ENCODE results near the gene ADAMTSL1. TPM values are rescaled to one million over a fixed set of nuclear protein-coding genes. Genes with fewer than 3 reads are reported as not detected.
"Not testable (repeated sequence)": the region's sequence is repeated elsewhere in the genome, so short reads cannot be mapped to it uniquely, and the experiment has no call there.

ADAMTSL1 gene
- total RNA-seq, 1 donor from 2014 or later, result 1.6 TPM

GRCh38 chr9:18923671-18924430 is 449.9 kb downstream of the ADAMTSL1 start:
- FAIRE-seq (no peak), DNase-seq (ENCODE audit: low read depth) (no peak)
- Histone ChIP-seq H3K27me3 (ENCODE audit: control insufficient read depth, insufficient read depth, low read length) (no peaks in the 10 kb centered on the region), H3K36me3 (ENCODE audit: control insufficient read depth, insufficient read depth, low read length) (no peaks in the 10 kb centered on the region), H3K4me3 (ENCODE audit: low read depth, low read length) (no peak overlapping the region)
- no peak for TF ChIP-seq CTCF (IDR thresholded peaks at IDR 0.05; ENCODE audit: insufficient read depth, low read length, severe bottlenecking)

GRCh38 chr9:18925880-18926279 is 451.9 kb downstream of the ADAMTSL1 start:
- Histone ChIP-seq H3K27me3 (ENCODE audit: control insufficient read depth, insufficient read depth, low read length) (no peaks in the 10 kb centered on the region), H3K4me3 (ENCODE audit: low read depth, low read length) (no peak overlapping the region), H3K36me3 (ENCODE audit: control insufficient read depth, insufficient read depth, low read length) (no peaks in the 10 kb centered on the region)
- DNase-seq (ENCODE audit: low read depth) (no peak), FAIRE-seq (no peak)
- TF ChIP-seq CTCF (IDR thresholded peaks at IDR 0.05; ENCODE audit: insufficient read depth, low read length, severe bottlenecking), result no peak

- DNase-seq (ENCODE audit: low read depth), result no peak
- no peaks in the 10 kb centered on the region for H3K36me3 ChIP-seq (ENCODE audit: control insufficient read depth, insufficient read depth, low read length)
- H3K27me3 ChIP-seq (ENCODE audit: control insufficient read depth, insufficient read depth, low read length), result no peaks in the 10 kb centered on the region
- FAIRE-seq, result no peak
- no peak overlapping the region for H3K4me3 ChIP-seq (ENCODE audit: low read depth, low read length)
- no peak for TF ChIP-seq CTCF (IDR thresholded peaks at IDR 0.05; ENCODE audit: insufficient read depth, low read length, severe bottlenecking)
These were observed 452.6 kb downstream of the ADAMTSL1 start for GRCh38 chr9:18926513-18926912.

GRCh38 chr9:18928711-18929110 is 454.8 kb downstream of the ADAMTSL1 start:
- no peak for DNase-seq (ENCODE audit: low read depth)
- no peaks in the 10 kb centered on the region for H3K36me3 ChIP-seq (ENCODE audit: control insufficient read depth, insufficient read depth, low read length)
- no peaks in the 10 kb centered on the region for H3K27me3 ChIP-seq (ENCODE audit: control insufficient read depth, insufficient read depth, low read length)
- FAIRE-seq, result no peak
- no peak overlapping the region for H3K4me3 ChIP-seq (ENCODE audit: low read depth, low read length)
- TF ChIP-seq CTCF (IDR thresholded peaks at IDR 0.05; ENCODE audit: insufficient read depth, low read length, severe bottlenecking), result no peak

- H3K27me3 ChIP-seq (ENCODE audit: control insufficient read depth, insufficient read depth, low read length); FAIRE-seq; H3K4me3 ChIP-seq (ENCODE audit: low read depth, low read length); DNase-seq (ENCODE audit: low read depth); H3K36me3 ChIP-seq (ENCODE audit: control insufficient read depth, insufficient read depth, low read length): not testable (repeated sequence)
These were observed 456.7 kb downstream of the ADAMTSL1 start for GRCh38 chr9:18930611-18931010.

- Histone ChIP-seq H3K27me3 (ENCODE audit: control insufficient read depth, insufficient read depth, low read length) (no peaks in the 10 kb centered on the region), H3K36me3 (ENCODE audit: control insufficient read depth, insufficient read depth, low read length) (no peaks in the 10 kb centered on the region), H3K4me3 (ENCODE audit: low read depth, low read length) (no peak overlapping the region)
- no peak for TF ChIP-seq CTCF (IDR thresholded peaks at IDR 0.05; ENCODE audit: insufficient read depth, low read length, severe bottlenecking)
- DNase-seq (ENCODE audit: low read depth) (peak; percentile 8), FAIRE-seq (no peak)
These were observed 461.6 kb downstream of the ADAMTSL1 start for GRCh38 chr9:18935541-18935940.

All from bronchial epithelial cell (primary cell).